Mammary epithelial cell (primary cell): ENCODE measurements around the gene RYR2.

Source experiments
- CTCF ChIP-seq, 2 donors: IDR thresholded peaks in 1 of 2; conservative IDR thresholded peaks in 1 of 2; 2 replicates each; pipeline ENCODE4 v1.5.1; 2011 to 2012; ENCODE audit warnings: inconsistent platforms in 2 of 2, low read length in 2 of 2, mild to moderate bottlenecking in 2 of 2, control low read depth in 1 of 2, low read depth in 1 of 2; ENCODE audit not compliant: insufficient read depth in 1 of 2; ENCODE audit errors: extremely low read depth in 1 of 2
- EZH2 ChIP-seq: IDR thresholded peaks from 2 replicates; pipeline ENCODE4 v1.6.1; 2012; ENCODE audit warnings: low read length, inconsistent platforms, borderline replicate concordance

DNA sequence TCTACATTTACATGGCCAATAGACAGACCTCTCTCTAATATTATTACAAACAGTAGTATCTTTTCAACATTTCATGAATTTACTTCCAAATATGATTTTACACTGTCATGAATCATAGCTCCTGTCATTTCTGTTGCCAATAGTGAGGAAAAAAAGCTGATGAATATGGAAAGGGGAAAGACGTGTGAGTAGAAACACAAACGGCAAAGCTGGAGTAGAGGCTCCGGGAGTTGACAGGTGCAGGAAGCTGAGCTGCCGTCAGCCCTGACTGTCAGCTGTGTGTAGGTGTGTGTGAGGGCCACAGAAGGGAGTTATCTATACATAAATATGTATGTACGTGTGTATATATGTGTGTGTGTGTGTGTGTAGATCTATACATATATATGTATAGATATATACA is 431.9 kb downstream of the RYR2 start:
- TF ChIP-seq CTCF (conservative IDR thresholded peaks at IDR 0.05 in 1 of 2, IDR thresholded peaks at IDR 0.05 in 1 of 2; ENCODE audit: extremely low read depth in 1 of 2, insufficient read depth in 1 of 2, low read depth in 1 of 2, low read length in 2 of 2), result no peak
- no peak for TF ChIP-seq EZH2
